NB4 (cell line): ENCODE measurements around the gene KRT17.
"Not testable (repeated sequence)": the region's sequence is repeated elsewhere in the genome, so short reads cannot be mapped to it uniquely, and the experiment has no call there.

Source experiments
- DNase-seq: peaks from one replicate; pipeline ENCODE4 v3.0.0; 2010; ENCODE audit warnings: low read depth
- H3K4me3 ChIP-seq: one replicate; pipeline ENCODE4 v1.5.1; 2011; ENCODE audit warnings: mild to moderate bottlenecking, low read depth, low read length, moderate library complexity
- CTCF ChIP-seq: IDR thresholded peaks from one replicate; pipeline ENCODE4 v1.5.1; 2012; ENCODE audit warnings: low read depth, low read length
- MYC ChIP-seq: IDR thresholded peaks from 2 replicates; pipeline ENCODE4 v1.6.1; 2011; ENCODE audit warnings: low read depth, low read length
- POLR2A ChIP-seq: IDR thresholded peaks from 2 replicates; pipeline ENCODE4 v1.6.1; 2011; ENCODE audit warnings: mild to moderate bottlenecking; ENCODE audit not compliant: insufficient read length; ENCODE audit errors: extremely low read depth
- TF ChIP-seq, protein P1 (sequence below): IDR thresholded peaks from 2 replicates; pipeline ENCODE4 v1.6.1; 2011; ENCODE audit warnings: low read depth, low read length

KRT17 gene

DNA sequence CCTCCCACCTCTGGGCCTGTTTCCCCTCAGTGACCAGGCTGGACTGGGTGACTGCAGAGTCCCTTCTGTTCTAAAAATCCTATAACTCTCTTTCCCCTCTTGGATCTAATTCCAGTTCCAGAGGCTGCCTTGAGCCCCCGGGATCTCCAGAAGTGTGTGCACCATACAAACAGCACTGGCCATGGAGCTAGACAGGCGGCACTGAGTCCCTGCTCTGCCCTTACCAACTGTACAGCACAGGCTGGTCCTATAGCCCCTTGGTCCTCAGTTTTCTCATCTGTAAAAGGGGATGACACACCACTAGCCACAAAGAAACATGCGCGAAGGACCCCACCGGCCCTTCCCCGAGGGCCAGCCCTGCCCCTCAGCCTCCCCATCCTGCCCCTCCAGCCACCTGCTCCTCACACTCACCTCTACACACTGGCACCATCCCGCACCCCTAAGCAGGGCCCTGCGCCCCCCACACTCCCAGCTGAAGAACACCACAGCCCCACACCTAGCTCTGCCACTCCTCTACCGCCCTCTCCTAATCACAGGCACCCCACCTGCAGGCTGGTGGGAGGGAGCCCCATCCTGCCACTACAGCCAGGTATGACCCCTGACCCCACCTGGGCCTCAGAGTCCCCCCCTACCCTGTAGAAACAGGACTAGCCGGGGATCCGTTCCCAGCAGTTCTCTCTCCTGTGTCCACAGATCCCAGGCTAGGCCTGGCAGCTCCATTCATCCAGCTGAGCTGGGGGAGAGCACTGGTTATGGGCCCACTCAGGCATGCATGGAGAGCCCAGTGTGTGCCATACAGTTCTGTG lies 10.9 kb downstream of the KRT17 start:
- DNase-seq = no peak
- TF ChIP-seq POLR2A (no peak), MYC (no peak)
- no peak overlapping the region for H3K4me3 ChIP-seq

DNA sequence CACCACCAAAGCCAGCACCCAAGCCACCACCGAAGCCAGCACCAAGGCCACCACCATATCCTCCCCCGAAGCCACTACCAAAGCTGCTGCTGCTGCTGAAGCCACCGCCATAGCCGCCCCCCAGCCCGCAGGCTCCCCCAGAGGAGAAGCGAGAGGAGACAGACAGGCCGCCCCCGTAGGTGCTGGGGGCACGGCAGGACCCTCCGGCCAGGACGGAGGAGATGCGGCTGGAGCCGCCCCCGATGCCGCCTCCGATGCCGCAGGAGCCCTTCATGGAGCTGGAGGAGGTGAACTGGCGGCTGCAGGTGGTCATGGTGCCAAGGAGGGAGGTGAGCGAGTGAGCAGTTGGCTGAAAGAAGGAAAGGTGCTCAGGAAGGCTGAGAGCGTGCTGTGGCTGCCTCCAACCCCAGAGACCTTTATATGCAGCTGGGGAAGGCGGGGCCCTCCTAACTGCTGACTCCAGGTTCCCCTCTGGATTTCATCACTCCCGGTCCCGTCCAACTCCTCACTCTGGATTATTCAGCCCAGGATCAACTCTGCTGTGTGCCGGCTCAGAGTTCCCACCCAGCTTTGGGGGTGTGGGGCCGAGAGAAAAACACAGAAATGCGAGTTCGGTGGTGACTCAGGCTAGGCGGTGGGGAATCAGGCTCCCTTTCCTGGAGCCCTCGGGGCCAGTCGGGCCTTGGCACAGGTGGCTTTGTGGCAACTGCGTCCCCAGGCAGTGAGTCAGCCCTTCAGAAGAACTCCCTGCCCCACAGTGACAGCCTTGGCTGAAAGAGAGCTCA lies 11.8 kb downstream of the KRT17 start, which contains the start of gene KRT16:
TSS of gene KRT16 (minus strand) at position 392 of the 785 bp plus-strand sequence. CDS start at position 313, 79 bp downstream.
- H3K4me3 ChIP-seq = not testable (repeated sequence)

DNA sequence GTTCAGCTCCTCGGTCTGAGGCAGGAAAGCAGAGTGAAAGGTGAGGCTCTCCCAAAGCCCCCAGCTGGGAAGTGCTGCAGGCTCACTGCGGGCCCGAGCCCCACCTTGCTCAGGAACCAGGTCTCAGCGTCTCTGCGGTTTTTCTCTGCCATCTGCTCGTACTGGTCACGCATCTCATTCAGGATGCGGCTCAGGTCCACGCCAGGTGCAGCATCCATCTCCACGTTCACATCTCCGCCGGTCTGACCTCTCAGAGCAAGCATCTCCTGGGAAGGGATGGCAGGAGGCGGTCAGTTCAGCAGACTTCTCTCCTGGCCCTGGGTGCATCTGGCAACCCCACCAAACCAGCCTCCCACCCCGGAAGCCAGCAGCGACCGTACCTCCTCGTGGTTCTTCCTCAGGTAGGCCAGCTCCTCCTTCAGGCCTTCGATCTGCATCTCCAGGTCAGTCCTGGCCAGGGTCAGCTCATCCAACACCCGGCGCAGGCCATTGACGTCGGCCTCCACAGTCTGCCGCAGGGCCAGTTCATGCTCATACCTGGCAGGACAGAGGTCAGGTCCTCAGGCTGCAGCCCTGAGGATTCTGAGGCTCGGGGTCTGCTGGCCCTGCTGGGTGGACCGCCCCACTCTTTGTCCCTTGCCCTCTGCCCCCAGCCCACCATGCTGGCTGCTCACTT lies 13.3 kb downstream of the KRT17 start:
- no peak overlapping the region for H3K4me3 ChIP-seq
- no peak for DNase-seq
- TF ChIP-seq POLR2A (no peak), MYC (no peak), CTCF (no peak)
- TF ChIP-seq, protein P1, sequence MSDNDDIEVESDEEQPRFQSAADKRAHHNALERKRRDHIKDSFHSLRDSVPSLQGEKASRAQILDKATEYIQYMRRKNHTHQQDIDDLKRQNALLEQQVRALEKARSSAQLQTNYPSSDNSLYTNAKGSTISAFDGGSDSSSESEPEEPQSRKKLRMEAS = no peak

More for the DNA sequence above, 11.8 kb downstream of the KRT17 start, which contains the start of gene KRT16:
- not testable (repeated sequence) for DNase-seq

- H3K4me3 ChIP-seq, DNase-seq: not testable (repeated sequence)
Observed at GRCh38 chr17:41610061-41610517, 14.3 kb downstream of the KRT17 start.

GRCh38 chr17:41606930-41607329 lies 17.4 kb downstream of the KRT17 start:
- not testable (repeated sequence) for DNase-seq, H3K4me3 ChIP-seq

DNA sequence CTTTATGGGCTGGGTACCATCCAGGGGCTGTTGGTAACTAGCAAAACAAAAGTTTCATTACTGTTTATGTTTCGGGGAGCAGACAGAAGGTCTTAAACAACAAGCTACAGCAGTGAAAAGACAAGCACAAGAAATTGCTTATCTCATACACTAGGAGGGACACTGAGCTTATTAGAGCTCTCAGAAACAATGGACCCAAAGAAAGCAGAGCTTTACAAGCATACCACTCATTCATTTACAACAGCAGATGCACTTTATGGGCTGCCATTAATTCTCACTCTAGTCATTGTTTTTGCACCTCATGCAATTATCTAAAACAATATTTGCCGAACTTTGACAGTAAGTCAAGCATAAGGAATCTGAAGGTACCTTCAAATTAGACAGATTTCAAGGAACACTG lies 21.9 kb downstream of the KRT17 start:
- DNase-seq = no peak
- TF ChIP-seq CTCF = no peak
- no peak overlapping the region for H3K4me3 ChIP-seq

GRCh38 chr17:41600318-41600717 lies 24.1 kb downstream of the KRT17 start:
- no peak for TF ChIP-seq POLR2A
- no peak for TF ChIP-seq MYC
- TF ChIP-seq, protein P1 = no peak
- no peak for TF ChIP-seq CTCF
- DNase-seq = no peak

DNA sequence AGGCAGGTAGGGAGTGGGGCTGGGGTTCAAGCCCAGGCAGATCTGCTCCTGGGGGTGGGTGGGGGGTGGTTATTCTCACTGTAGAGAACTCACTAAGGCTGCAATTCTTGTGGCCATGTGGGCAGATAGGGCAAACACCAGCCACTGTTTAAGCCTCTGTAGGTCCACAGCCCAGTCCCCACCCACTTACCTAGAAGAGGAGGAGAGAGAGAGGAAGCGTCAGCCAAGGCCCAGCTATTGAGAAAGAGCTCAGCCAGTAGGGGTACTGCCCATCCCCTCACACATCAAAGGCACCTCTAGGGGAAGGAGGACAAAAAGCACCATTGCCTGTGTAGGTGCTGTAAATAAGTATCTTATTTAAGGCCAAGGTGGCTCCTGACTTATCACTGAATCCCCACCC lies 24.7 kb downstream of the KRT17 start:
- TF ChIP-seq CTCF (no peak), POLR2A (no peak), MYC (no peak)
- TF ChIP-seq, protein P1 = no peak
- no peak overlapping the region for H3K4me3 ChIP-seq

More at GRCh38 chr17:41600318-41600717, 24.1 kb downstream of the KRT17 start:
- H3K4me3 ChIP-seq = no peak overlapping the region

More for the DNA sequence above, 24.7 kb downstream of the KRT17 start:
- DNase-seq = no peak
